GM19025 (cell line): ENCODE measurements around the gene SMIM1.
A peak's percentile ranks its signal among the peaks of the same experiment; 100 is the strongest.

Experiments used
- ATAC-seq: cut with Tn5 transposase; IDR thresholded peaks from one replicate; pipeline ENCODE4 v1.9.1; 2021; ENCODE audit warnings: mild to moderate bottlenecking, low read depth, moderate library complexity; ENCODE audit not compliant: unreplicated experiment

Gene SMIM1

DNA sequence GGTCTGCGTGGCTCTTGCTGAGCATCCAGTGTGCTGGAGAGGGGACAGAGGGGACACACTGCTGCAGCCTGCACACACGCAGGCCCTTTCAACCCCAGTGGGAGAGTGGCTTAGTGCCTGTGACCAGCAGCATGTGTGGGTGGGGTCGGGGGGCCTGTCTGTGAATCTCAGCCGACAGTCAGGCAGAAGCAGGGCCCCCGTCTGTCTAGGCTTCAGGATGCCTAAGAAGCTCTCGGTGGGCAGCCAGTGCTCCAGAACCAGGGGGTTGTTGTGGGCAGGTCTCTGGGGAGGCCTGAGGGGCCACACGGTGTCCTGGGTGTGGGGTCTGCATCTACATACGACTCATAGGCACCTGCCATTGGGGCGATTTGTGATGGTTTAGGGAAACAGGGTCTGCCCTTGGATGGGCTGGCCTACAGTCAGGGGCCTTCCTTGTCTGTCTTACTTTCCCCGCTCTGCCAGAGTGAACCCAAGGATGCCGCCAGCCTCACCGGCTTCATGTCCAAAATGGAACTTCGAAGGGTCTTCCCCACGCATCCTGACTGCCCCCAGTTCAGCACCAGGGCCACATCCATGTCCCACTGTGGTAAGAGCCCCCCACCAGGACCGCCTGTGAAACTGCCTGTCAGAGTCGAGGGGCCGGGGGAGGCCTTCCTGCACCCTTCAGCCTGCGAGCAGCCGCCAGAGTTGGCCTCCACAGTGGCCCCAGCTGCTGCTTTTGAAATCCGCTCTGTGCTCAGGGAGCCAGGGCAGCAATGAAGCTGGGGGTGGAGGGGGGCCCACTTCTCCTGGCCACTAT lies 18.7 kb upstream of the SMIM1 start:
- ATAC-seq = no peak

GRCh38 chr1:3756394-3756793 lies 16.2 kb upstream of the SMIM1 start:
- ATAC-seq = no peak

DNA sequence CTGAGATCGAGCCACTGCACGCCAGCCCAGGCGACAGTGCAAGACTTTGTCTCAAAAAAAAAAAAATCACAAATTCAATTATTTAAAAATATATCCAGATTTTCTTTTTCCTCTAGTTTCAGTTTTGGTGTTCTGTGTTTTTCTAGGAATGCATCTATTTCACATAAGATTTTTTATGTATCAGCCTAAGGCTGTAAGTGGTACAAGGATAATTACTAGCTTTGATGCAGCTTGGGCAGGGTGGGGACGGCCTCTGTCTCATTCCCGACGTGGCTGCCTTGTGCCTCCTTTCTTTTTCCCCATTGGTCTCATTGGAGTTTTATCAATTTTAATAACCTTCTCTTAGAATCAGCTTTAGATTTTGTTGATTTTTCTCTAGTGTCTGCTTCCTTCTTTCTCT lies 13.4 kb upstream of the SMIM1 start:
- no peak for ATAC-seq

GRCh38 chr1:3759796-3760195 lies 12.8 kb upstream of the SMIM1 start:
- ATAC-seq = no peak

DNA sequence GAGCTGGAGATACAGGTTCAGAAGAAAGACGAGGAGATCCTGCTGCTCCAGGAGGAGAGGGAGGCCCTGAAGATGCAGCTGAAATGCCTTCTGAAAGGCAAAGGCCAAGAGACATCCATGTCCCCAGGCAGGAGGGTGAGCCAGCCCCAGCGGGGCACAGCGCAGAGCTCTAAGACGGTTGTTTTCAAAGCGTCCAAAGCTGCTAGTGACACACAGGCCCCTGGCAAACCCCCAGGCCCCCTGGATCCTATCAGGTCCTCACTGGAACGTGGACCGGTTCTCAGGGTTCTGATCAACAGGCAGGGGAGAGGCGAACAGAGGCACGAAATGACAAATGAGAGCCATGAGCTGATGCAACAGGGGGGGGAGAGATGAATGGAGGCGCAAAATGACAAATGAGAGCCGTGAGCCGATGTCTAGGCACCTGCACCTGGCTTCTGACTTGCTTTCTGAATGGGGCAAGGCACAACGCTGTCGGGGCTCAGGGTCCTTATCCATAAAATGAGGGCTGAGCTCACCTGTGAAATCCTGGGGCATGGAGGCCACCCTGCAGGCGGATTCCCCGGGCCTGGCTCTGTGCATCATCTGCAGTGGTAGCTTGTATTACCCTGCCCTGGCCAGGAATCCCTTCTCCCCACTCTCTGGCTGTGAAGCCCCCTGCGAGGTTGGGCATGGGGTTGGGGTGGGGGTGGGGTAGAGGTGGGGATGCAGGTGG lies 11.1 kb upstream of the SMIM1 start:
- no peak for ATAC-seq

DNA sequence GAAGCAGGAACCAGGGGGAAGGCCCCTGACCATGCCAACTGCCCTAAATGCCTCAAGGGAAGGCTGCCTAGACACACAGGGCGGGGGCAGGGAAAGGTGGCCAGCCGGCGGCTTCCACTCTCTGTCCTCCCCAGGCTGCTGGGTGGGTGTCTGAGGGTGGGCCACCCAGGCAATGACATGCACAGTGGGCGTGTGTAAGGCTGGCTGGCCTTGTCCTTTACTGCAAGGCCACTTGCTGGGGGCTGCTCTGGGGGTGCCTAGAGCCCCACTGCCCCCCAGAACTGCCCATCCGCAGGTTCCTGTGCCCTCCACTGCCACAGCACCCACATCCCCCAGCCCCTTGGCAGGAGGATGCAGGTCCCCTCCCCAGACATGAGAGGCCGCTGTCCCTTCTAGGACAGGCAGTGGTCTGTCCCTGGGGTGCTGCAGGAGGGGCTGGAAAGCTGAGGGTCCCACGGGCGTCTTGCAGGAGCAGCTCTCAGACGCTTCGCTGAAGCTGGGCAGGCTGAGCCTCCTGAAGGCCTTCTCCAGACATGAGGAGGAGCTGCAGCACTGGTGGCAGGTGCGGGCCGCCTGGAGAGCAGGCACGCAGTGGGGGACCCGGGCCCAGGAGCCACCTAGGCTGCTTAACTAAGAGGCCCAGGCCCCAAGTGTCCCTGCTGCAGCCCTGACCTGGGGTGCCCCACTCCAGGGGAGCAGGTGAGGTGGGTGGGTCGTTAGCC lies 10.2 kb upstream of the SMIM1 start:
- ATAC-seq = no peak

DNA sequence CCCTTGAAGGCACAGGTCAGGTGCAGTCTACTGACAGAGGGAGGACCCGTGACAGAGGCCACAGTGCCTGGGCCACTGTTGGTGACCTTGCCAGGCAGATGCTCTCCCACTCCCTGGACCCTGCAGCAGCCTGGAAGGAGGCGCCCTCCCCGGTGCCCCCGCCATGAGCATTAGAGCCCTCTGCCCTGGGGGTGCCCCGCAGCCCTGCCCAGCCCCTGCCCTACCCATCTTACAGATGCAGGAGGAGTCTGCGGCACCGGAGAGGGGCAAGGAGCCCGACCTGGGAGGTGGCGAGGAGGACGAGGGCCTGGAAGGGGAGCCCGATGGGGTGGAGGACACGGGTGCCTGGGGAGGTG lies 9.7 kb upstream of the SMIM1 start:
- ATAC-seq = no peak

- ATAC-seq = no peak
Measured at GRCh38 chr1:3763351-3764125, 9.0 kb upstream of the SMIM1 start.

DNA sequence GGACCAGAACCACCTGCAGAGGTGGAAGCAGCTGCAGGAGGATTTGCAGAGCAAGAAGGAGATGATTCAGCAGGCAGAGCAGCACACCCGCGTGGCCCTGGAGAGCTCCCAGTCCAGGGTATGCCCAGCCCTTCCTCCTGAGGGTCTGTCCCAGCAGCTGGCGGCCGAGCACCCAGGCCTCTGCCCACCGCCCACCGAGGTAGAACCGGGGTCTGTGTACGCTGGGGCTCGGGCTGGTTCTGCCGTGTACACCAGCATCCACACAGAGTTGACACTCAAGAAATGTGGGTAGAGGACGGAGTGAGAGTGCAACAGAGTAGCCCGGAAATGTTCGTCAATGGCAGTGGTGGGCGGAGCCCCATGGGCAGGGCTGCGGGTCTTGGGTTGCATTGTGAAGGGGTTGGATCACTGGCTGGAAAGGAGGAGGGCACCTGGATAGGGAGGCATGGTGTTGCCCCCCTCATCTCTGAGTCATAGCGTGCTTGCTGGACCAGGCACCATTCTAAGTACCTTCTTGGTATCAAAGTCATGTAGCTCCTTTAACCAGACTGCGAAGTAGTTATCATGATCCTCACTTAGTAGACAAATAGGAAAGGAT lies 5.1 kb upstream of the SMIM1 start:
- no peak for ATAC-seq

DNA sequence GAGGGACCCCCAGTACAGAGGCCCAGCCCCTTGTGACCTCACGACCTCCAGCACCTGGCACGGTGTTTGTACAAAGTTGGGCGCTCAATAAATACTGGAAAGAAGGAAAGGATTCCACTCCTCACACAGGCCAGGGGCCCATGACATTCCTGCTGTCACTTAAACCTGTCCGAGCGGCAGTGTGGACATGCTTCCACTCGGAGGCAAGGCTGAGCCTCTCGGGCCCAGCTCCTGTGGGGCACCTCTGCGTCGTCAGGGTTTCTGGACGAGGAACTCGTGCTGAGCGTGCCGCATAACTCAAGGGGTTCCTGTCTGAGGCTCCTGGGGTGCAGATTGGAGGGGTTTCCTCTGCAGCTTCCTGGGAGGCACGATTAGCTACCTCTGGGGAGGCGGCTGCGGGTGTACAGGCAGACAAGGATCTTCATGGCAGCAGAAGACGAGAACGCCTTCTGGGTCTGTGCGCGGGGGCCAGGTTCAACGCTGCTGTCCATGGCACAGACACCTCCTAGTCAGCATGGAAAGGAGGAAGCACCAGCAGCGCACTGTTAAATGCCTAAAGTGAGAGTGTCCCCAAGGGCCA lies 3.6 kb upstream of the SMIM1 start:
- no peak for ATAC-seq

DNA sequence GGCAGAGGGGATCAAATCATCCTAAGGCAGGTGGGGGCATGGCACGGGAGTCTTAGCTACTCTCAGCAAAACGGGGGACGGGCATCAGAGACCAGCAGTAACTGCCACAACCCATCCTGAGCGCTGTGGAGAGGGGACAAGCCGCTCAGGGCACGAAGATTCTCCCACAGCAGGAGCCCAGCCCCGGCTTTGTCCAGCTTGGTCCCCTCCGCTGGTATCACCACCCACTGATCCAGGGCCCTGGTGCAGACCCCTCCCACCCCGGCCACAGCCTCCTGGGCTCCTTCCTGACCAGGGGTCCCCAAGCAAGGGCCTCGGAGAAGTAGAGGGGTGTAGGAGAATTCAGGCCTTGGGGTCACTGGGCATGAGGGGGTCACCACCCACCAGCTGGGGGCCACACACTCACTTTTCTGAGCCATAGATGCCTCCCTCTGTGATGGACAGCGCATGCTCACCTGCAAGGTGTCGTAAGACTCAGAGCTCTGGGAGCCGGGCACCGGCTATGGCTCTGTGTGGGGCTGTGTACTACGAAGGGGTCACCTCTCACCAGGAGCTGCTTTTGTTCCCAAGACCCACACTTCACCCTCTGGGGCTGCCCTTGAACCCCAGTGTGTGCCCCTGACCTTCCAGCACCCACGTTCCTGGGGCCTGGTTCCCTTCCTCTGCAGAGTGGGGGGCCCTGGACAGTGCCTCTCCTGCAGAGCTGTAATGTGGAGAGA lies 2.3 kb upstream of the SMIM1 start:
- no peak for ATAC-seq

- ATAC-seq = no peak
Measured at GRCh38 chr1:3771108-3772026, 1.2 kb upstream of the SMIM1 start.

DNA sequence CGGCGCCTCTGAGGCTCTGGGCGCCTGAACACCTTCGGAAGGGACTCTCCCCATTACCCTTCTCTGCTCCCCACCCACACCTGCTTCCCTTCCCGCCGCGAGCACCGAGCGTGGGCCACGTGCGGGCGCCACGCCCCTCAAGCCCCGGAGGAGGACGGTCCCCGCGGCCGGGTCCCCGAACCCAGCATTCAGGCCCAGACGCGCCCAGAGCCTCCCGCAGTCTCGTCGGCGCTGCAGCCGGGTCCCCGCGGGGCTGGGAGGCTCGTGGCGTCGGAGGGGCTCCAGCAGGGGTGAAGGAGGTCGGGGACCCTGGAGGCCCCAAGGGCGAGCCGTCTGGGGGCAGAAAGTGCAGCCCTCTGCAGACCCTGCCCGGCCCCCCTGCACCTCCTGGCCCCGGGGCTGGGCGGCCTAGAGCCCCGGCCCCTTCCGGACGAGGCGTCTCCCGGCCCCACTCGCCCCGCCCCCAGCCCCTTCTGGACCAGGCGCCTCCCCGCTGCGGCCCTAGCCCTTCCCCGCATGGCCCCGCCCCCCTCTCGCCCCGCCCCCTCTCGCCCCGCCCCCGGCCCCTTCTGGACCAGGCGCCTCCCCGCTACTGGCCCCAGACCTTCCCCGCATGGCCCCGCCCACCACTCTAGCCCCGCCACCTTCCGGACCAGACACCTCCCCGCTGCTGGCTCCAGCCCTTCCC lies 378 bp upstream of the SMIM1 start:
- ATAC-seq = peak; percentile 54

- ATAC-seq = no peak
Measured at GRCh38 chr1:3773572-3774275, 1.2 kb downstream of the SMIM1 start.

DNA sequence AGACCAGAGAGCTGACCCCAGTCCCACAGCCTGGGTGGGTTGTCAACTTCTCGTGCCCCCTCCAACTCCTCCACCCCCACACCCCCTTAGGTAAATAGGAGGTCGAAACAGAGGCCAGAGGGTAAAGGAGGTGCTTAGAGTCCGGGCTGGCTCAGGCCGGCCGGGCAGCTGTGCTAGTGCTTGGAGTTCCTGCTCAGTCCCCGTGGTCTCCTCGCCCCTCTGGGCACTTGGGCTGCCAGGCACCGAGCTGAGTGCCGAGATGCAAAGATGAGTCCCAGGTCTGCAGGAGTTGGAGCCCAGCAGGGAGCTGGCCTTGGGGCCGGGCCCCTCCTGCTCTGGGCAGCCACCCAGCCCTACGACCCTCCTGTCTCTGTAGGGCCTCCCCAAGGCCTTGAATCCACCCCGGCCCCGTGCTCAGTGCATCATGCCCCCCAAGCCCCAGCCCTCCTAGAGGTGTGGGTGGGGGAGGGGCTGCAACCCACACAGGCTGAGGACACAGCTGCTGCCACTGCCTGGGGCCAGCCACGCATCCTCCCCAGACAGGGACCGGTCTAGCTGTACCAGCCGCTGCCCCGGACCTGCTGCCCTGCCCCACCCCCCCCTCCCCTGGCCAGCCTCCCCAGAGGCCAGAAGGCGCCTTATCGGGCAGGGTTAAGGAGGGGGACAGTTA lies 1.9 kb downstream of the SMIM1 start:
- no peak for ATAC-seq

DNA sequence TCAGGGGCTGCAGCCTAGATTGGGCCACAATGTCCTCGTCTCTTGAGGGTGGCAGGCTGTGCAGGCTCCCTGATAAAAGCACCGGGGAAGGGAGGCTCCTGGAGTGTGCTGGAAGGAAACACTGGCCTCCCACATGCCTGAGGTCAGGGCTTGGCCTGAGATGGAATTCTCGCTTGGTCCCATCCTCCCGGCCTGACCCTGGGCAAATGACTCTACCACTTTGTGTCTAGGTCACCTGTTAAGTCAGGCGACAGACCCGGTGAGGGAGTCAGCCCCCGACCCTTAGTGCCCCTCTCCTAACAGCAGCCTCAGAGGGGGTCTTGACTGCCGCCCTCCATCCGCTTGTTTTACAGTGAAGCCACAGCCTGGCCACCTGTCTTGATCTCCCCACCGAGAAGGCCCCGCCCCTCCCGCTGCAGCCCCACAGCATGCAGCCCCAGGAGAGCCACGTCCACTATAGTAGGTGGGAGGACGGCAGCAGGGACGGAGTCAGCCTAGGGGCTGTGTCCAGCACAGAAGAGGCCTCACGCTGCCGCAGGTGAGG lies 2.5 kb downstream of the SMIM1 start:
- no peak for ATAC-seq
